ENCODE results near the gene CELF5.

DNA sequence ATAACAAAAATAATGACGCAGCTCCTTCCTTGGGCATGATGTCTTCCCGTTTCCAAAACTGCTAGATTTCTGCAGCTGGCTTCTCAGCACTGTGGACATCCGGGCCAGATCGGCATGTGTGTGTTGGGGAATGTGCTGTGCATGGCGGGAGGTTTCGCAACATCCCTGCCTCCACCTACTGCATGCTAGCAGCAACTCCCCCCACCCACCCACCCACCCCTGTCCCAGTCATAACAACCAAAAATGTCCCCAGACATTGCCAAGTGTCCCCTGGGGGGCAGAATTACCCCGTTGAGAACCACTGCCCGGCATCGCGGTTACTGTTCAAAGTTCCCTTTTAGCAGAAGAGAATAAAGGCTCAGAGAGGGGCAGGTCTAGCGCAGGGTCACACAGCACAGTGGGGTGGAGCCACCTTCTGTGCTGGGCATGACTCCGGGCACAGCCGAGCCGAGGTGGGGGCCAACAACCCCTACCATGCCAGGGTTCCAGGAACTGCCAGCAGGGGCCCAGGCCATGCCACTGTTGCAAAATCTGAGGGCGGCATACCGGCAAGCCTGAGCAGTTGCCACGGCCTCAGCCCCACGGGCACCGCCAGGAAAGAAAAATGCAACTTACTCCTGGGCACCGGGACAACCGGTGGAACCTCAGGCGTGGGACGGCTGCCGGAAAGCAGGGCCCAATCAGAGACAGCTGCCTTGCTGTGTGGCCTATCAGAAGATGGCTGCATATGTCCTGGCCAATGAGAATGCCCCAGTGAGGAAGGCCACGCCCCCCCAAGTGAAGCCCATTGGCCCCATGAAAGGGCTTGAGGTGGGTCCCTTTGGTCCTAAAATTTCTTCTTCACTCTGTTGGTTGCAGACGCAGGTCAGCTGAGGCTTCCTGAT lies 119.4 kb downstream of the CELF5 start:
- TF ChIP-seq, protein P1, sequence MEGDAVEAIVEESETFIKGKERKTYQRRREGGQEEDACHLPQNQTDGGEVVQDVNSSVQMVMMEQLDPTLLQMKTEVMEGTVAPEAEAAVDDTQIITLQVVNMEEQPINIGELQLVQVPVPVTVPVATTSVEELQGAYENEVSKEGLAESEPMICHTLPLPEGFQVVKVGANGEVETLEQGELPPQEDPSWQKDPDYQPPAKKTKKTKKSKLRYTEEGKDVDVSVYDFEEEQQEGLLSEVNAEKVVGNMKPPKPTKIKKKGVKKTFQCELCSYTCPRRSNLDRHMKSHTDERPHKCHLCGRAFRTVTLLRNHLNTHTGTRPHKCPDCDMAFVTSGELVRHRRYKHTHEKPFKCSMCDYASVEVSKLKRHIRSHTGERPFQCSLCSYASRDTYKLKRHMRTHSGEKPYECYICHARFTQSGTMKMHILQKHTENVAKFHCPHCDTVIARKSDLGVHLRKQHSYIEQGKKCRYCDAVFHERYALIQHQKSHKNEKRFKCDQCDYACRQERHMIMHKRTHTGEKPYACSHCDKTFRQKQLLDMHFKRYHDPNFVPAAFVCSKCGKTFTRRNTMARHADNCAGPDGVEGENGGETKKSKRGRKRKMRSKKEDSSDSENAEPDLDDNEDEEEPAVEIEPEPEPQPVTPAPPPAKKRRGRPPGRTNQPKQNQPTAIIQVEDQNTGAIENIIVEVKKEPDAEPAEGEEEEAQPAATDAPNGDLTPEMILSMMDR (IDR thresholded peaks at IDR 0.05): peak; percentile 26
- TF ChIP-seq EZH2 (IDR thresholded peaks at IDR 0.05; ENCODE audit: borderline replicate concordance, insufficient read depth, low read depth, low read length, poor library complexity, severe bottlenecking): no peak

Data from B cell (primary cell).